Left ventricle myocardium inferior (tissue), 1 donor: ENCODE measurements around the gene USP26. TPM values are rescaled to one million over a fixed set of nuclear protein-coding genes. Genes with fewer than 3 reads are reported as not detected.
"Not testable (repeated sequence)": the region's sequence is repeated elsewhere in the genome, so short reads cannot be mapped to it uniquely, and the experiment has no call there.

ENCODE experiments used
- DNase-seq: peaks from one replicate; pipeline ENCODE4 v3.0.0-alpha.2; 2020
- H3K27ac ChIP-seq: fragments of 200-600 bp; replicated peaks from 2 replicates; pipeline ENCODE4 v1.8.0; 2021
- H3K27me3 ChIP-seq: fragments of 200-600 bp; 2 replicates; pipeline ENCODE4 v1.8.0; 2021; ENCODE audit warnings: low read depth
- H3K36me3 ChIP-seq: fragments of 200-600 bp; 2 replicates; pipeline ENCODE4 v1.8.0; 2021
- H3K4me1 ChIP-seq: fragments of 200-600 bp; 2 replicates; pipeline ENCODE4 v1.8.0; 2021
- H3K4me3 ChIP-seq: fragments of 200-600 bp; 2 replicates; pipeline ENCODE4 v1.8.0; 2021; ENCODE audit warnings: mild to moderate bottlenecking, moderate library complexity
- H3K9me3 ChIP-seq: fragments of 200-600 bp; replicated peaks from 2 replicates; pipeline ENCODE4 v1.8.0; 2021
- intact Hi-C: fragments of 100-400 bp; cut with micrococcal nuclease; formaldehyde crosslinking; loops from one replicate; pipeline ENCODE4 v1.11.0; 2022
- total RNA-seq: library from RNA; stranded (reverse); fragmentation: NEBNext Ultra II Directional; extraction: Animal tissue kit (Norgen Biotek cat#: 25700); gene quantifications from one replicate; pipeline ENCODE4 v1.2.1, GENCODE V29; 2021
- TF ChIP-seq, protein P1 (sequence below): fragments of 200-600 bp; IDR thresholded peaks from 2 replicates; pipeline ENCODE4 v1.8.0; 2021; ENCODE audit warnings: antibody characterized with exemption, mild to moderate bottlenecking, borderline replicate concordance
- donor health status: DM: no; HTN: yes; CAD: no; lungs with severe emphysema.

Gene USP26
- total RNA-seq, 1 donor from 2014 or later, result not detected

GRCh38 chrX:132984058-132984650 lies 112.8 kb downstream of the USP26 start:
- intact Hi-C loops, result no loop called here
- H3K9me3 ChIP-seq, result no peaks in the 10 kb centered on the region

GRCh38 chrX:132983496-132983895 lies 113.4 kb downstream of the USP26 start:
- Histone ChIP-seq H3K4me1 (no peaks in the 10 kb centered on the region), H3K27me3 (no peaks in the 10 kb centered on the region), H3K9me3 (no peaks in the 10 kb centered on the region), H3K4me3 (no peak overlapping the region), H3K36me3 (no peaks in the 10 kb centered on the region), H3K27ac (no peak overlapping the region)
- DNase-seq, result no peak
- intact Hi-C loops, result no loop called here
- TF ChIP-seq, protein P1, sequence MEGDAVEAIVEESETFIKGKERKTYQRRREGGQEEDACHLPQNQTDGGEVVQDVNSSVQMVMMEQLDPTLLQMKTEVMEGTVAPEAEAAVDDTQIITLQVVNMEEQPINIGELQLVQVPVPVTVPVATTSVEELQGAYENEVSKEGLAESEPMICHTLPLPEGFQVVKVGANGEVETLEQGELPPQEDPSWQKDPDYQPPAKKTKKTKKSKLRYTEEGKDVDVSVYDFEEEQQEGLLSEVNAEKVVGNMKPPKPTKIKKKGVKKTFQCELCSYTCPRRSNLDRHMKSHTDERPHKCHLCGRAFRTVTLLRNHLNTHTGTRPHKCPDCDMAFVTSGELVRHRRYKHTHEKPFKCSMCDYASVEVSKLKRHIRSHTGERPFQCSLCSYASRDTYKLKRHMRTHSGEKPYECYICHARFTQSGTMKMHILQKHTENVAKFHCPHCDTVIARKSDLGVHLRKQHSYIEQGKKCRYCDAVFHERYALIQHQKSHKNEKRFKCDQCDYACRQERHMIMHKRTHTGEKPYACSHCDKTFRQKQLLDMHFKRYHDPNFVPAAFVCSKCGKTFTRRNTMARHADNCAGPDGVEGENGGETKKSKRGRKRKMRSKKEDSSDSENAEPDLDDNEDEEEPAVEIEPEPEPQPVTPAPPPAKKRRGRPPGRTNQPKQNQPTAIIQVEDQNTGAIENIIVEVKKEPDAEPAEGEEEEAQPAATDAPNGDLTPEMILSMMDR, result no peak

More at GRCh38 chrX:132984058-132984650, 112.8 kb downstream of the USP26 start:
- H3K36me3 ChIP-seq, result no peaks in the 10 kb centered on the region
- no peak for DNase-seq
- no peak overlapping the region for H3K27ac ChIP-seq
- no peak overlapping the region for H3K4me3 ChIP-seq
- no peaks in the 10 kb centered on the region for H3K4me1 ChIP-seq
- no peaks in the 10 kb centered on the region for H3K27me3 ChIP-seq
- TF ChIP-seq, protein P1, result no peak

GRCh38 chrX:132980035-132980434 lies 116.9 kb downstream of the USP26 start:
- intact Hi-C loops, H3K27ac ChIP-seq, H3K27me3 ChIP-seq, DNase-seq, H3K4me1 ChIP-seq, H3K9me3 ChIP-seq, H3K36me3 ChIP-seq, H3K4me3 ChIP-seq: not testable (repeated sequence)

Other genes starting within 250 kb of the USP26 start
- 0.19 TPM for gene HS6ST2, start 138.5 kb downstream of the USP26 start, total RNA-seq
- gene TFDP3, start 121.2 kb upstream of the USP26 start, total RNA-seq, result not detected